Kidney glomerular epithelial cell (primary cell): ENCODE data around the gene PCDH11X.
"Not testable (repeated sequence)": the region's sequence is repeated elsewhere in the genome, so short reads cannot be mapped to it uniquely, and the experiment has no call there.

Experiments used
- DNase-seq: peaks from one replicate; lab custom pipeline; 2025; lab: John Stamatoyannopoulos, UW

PCDH11X gene, protein sequence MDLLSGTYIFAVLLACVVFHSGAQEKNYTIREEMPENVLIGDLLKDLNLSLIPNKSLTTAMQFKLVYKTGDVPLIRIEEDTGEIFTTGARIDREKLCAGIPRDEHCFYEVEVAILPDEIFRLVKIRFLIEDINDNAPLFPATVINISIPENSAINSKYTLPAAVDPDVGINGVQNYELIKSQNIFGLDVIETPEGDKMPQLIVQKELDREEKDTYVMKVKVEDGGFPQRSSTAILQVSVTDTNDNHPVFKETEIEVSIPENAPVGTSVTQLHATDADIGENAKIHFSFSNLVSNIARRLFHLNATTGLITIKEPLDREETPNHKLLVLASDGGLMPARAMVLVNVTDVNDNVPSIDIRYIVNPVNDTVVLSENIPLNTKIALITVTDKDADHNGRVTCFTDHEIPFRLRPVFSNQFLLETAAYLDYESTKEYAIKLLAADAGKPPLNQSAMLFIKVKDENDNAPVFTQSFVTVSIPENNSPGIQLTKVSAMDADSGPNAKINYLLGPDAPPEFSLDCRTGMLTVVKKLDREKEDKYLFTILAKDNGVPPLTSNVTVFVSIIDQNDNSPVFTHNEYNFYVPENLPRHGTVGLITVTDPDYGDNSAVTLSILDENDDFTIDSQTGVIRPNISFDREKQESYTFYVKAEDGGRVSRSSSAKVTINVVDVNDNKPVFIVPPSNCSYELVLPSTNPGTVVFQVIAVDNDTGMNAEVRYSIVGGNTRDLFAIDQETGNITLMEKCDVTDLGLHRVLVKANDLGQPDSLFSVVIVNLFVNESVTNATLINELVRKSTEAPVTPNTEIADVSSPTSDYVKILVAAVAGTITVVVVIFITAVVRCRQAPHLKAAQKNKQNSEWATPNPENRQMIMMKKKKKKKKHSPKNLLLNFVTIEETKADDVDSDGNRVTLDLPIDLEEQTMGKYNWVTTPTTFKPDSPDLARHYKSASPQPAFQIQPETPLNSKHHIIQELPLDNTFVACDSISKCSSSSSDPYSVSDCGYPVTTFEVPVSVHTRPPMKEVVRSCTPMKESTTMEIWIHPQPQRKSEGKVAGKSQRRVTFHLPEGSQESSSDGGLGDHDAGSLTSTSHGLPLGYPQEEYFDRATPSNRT (N-terminal part only)

GRCh38 chrX:91779135-91779534 is at the start of gene PCDH11X:
Gene PCDH11X, plus strand, starts transcription at chrX:91779375. Its CDS starts 56,130 bp downstream, at chrX:91835505.
- DNase-seq, result not testable (repeated sequence)

DNA sequence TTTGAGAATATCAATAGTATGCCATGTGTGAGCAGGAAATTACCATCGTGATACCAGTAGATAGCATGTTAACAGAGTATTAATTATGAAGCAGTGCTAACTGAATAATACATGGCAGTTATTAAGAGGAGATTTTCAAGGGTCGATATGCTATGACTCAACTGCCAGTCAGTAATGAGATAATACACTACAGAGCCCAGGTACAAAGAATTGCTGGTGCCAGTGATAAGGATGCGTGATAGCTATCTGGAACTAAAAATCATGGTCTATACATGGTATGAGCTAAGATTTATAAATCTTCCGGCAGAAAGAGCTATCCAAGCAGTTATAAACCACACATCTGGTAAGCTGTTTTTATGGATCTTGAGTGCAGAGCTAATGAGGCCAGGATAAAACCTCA is 31.7 kb upstream of the PCDH11X start:
- not testable (repeated sequence) for DNase-seq

DNA sequence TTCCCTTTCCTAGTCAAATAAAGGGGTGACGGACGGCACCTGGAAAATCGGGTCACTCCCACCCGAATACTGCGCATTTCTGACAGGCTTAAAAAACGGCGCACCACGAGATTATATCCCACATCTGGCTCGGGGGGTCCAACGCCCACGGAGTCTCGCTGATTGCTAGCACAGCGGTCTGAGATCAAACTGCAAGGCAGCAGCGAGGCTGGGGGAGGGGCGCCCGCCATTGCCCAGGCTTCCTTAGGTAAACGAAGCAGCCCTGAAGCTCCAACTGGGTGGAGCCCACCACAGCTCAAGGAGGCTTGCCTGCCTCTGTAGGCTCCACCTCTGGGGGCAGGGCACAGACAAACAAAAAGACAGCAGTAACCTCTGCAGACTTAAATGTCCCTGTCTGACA is 26.2 kb upstream of the PCDH11X start:
- DNase-seq, result not testable (repeated sequence)

DNA sequence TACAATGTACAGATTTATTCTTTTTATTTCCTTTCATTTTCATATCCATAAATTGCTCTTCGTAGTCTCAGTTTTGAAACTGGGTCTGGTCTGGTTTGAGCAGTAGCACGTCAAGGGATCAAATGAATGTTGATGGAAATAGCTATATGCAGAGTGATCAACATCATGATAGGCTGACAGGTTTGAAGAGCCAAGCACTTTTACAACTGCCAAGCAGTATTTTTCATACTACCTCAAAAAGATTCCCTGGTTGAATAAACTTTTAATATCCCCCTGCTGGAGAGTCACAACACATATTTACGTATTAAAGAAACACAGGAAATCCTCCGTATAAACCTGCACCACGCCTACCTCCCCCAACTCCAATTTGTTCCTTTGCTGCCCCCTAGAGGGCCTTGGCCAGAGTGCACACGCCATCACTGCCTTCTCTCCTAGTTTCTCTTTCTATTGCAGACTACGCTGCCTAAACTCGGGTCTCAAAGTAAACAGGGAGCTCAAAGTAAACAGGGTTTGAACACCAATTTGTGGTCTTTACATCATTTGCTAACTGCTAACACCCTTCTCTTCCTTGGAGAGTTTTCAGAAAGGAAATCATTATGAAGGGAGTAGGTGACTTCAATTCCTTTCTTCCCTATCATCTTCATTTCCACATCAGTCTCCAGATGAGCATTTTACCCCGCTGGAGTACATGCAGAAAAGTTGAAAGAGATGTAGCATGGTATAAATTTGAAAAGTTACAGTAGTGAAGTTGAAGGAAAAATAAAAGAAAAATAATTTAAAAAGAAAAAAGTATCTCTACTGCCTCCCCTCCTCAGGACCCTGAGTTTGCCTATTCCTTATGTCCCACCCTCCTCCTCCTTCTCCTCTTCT is 8.3 kb upstream of the PCDH11X start:
- not testable (repeated sequence) for DNase-seq

GRCh38 chrX:91773943-91774342 is 5.2 kb upstream of the PCDH11X start:
- DNase-seq, result not testable (repeated sequence)

- DNase-seq, result not testable (repeated sequence)
Observed at GRCh38 chrX:91780008-91780407, 833 bp downstream of the PCDH11X start.

DNA sequence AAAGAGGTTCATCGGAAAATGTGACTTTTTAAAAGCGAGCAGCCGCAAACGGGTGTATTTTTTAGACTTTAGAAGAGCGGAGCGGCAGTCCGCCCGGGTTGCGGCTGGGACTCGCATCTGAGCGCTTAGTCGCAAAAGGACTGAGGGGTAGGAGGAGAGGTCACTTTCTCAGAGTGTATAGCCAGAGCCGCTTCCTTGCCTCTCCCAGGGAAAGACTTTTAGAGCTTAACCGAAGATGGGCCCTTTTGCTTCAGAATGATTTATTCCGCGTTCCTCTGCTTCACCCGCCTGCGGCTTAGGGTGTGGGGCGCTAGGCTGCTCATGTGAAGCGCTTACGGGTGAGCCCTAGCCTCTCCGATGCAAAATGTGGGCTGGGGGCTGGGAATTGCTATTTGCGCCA is 1.5 kb downstream of the PCDH11X start:
- DNase-seq, result not testable (repeated sequence)

- DNase-seq, result not testable (repeated sequence)
Observed at GRCh38 chrX:91781553-91782298, 2.6 kb downstream of the PCDH11X start.

DNA sequence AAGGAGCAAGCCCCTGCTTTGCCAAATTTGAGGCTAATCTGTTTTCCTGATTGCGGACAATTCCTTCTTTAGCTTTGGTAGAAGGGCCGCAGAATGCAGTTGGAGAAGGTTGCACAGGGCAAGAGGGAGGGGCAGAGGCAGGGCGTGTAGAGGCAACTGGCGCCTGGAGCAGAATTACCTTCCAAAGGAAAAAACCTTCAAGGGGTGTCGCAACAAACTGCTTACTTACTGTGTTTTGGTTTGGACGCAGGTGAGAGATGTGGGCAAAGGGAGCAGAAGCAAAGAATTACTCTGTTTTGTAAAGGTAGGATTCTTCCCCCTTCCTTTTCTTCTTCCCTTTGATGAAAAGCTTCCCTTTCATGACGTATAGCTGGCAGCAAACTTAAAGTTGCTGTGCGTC is 3.6 kb downstream of the PCDH11X start:
- not testable (repeated sequence) for DNase-seq

- DNase-seq, result not testable (repeated sequence)
Observed at GRCh38 chrX:91817537-91817936, 38.4 kb downstream of the PCDH11X start.

DNA sequence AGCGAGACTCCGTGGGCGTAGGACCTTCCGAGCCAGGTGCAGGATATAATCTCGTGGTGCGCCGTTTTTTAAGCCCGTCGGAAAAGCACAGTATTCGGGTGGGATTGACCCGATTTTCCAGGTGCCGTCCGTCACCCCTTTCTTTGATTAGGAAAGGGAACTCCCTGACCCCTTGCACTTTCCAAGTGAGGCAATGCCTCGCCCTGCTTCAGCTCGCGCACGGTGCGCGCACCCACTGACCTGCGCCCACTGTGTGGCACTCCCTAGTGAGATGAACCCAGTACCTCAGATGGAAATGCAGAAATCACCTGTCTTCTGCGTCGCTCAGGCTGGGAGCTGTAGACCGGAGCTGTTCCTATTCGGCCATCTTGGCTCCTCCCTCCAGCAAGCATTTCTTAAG is 46.1 kb downstream of the PCDH11X start:
- not testable (repeated sequence) for DNase-seq
